CD8-positive, alpha-beta memory T cell (primary cell): ENCODE results near the gene SNRNP70. TPM values are rescaled to one million over a fixed set of nuclear protein-coding genes. Genes with fewer than 3 reads are reported as not detected.

Source experiments
- CTCF ChIA-PET: fragments of 350-600 bp; sonication (Branson Sonifier 250); formaldehyde crosslinking; loops from one replicate; lab custom pipeline; 2021; ENCODE audit warnings: antibody characterized with exemption; lab: Charles Lee
- POLR2A ChIA-PET: fragments of 350-600 bp; sonication (Branson Sonifier 250); formaldehyde crosslinking; loops from one replicate; lab custom pipeline; 2021; ENCODE audit warnings: antibody characterized with exemption; lab: Charles Lee
- DNase-seq, 5 donors: peaks; one replicate each; pipeline versions ENCODE4 v3.0.0 to v3.0.0-alpha.2; 2020 to 2022; ENCODE audit warnings: mixed read lengths in 1 of 5
- H3K27ac ChIP-seq: one replicate; pipeline ENCODE4 v1.7.0; 2013; ENCODE audit warnings: low read depth, mild to moderate bottlenecking, low read length, moderate library complexity
- H3K27me3 ChIP-seq: 2 replicates; pipeline ENCODE4 v1.7.0; 2013; ENCODE audit warnings: low read length, mild to moderate bottlenecking; ENCODE audit not compliant: insufficient read depth, poor library complexity, severe bottlenecking
- H3K36me3 ChIP-seq: 2 replicates; pipeline ENCODE4 v1.7.0; 2013; ENCODE audit warnings: mild to moderate bottlenecking, low read length, moderate library complexity; ENCODE audit not compliant: insufficient read depth
- H3K4me1 ChIP-seq: 2 replicates; pipeline ENCODE4 v1.7.0; 2013; ENCODE audit warnings: mild to moderate bottlenecking, low read length, moderate library complexity; ENCODE audit not compliant: insufficient read depth
- H3K4me3 ChIP-seq: 2 replicates; pipeline ENCODE4 v1.7.0; 2013; ENCODE audit warnings: mild to moderate bottlenecking, low read length
- H3K9me3 ChIP-seq: 2 replicates; pipeline ENCODE4 v1.7.0; 2013; ENCODE audit warnings: mild to moderate bottlenecking, low read length
- H3K27ac Mint-ChIP-seq, 8 donors: one replicate each; pipeline ENCODE4 v1.8.0; 2020 to 2021; ENCODE audit warnings: mixed read lengths in 8 of 8, mild to moderate bottlenecking in 6 of 8, inconsistent platforms in 3 of 8, moderate library complexity in 3 of 8
- H3K27me3 Mint-ChIP-seq, 2 donors: one replicate each; pipeline ENCODE4 v1.8.0; 2020 to 2021; ENCODE audit warnings: mixed read lengths in 2 of 2, mild to moderate bottlenecking in 1 of 2, moderate library complexity in 1 of 2
- H3K36me3 Mint-ChIP-seq, 3 donors: one replicate each; pipeline ENCODE4 v1.8.0; 2020 to 2021; ENCODE audit warnings: mixed read lengths in 3 of 3, inconsistent platforms in 1 of 3, mild to moderate bottlenecking in 1 of 3
- H3K4me1 Mint-ChIP-seq, 3 donors: one replicate each; pipeline ENCODE4 v1.8.0; 2020 to 2021; ENCODE audit warnings: mixed read lengths in 3 of 3, inconsistent platforms in 1 of 3, mild to moderate bottlenecking in 1 of 3
- H3K4me3 Mint-ChIP-seq, 7 donors: one replicate each; pipeline ENCODE4 v1.8.0; 2020 to 2021; ENCODE audit warnings: mixed read lengths in 7 of 7, mild to moderate bottlenecking in 6 of 7, moderate library complexity in 4 of 7, inconsistent platforms in 2 of 7
- H3K9me3 Mint-ChIP-seq, 5 donors: one replicate each; pipeline ENCODE4 v1.8.0; 2020 to 2022; ENCODE audit warnings: mixed read lengths in 5 of 5, mild to moderate bottlenecking in 3 of 5, moderate library complexity in 2 of 5, inconsistent platforms in 1 of 5
- polyA plus RNA-seq: library from polyadenylated mRNA; unstranded; fragments of 300-500 nt; fragmentation: Illumina TruSeq; gene quantifications from one replicate; pipeline ENCODE4 v1.2.3, GENCODE V29; 2021
- total RNA-seq, 2 experiments: library from RNA; stranded (reverse); gene quantifications; one replicate each; pipeline ENCODE4 v1.2.3, GENCODE V29; 2021

The SNRNP70 gene
- total and polyA plus RNA-seq, 3 experiments from 2014 or later, result 66.2 to 221 (median 210) TPM

DNA sequence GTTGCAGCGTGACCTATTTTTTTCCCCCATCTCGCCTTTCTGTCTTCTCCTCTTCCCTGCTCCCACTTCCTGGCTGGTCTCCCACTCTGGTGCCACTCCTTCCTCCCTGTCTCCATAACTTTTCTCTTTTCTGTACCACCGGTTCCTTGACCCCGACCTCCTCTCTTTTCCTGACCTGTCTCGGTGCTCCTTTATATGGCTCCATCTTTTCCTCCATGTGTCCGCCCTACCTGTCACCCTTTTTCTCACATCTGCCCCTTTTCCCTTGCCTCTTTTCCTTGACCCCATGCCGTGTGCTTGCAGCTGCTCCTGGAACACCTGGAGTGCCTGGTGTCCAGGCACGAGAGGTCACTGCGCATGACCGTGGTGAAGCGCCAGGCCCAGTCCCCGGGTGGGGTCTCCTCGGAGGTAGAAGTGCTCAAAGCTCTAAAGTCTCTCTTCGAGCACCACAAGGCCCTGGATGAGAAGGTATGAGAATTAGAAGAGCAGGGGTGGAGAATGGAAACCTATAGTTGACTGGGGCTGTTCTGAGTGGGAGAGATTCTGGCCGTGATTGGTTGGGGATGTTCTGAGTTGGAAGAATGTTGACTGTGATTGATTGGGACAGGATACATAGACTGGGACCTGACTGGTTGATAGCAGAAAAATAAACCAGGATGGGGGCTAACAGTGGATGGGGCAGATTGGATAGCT, 43.4 kb downstream of the SNRNP70 start:
- H3K4me1 Mint-ChIP-seq, result peaks cover 15 to 26% (median 20%) of the 10 kb centered on the region in 3 donors
- Histone ChIP-seq H3K27me3 (no peaks in the 10 kb centered on the region), H3K9me3 (no peaks in the 10 kb centered on the region), H3K4me3 (peak overlapping the region; percentile 73), H3K4me1 (peaks cover 12% of the 10 kb centered on the region), H3K36me3 (no peaks in the 10 kb centered on the region), H3K27ac (peak overlapping the region; percentile 59)
- no peaks in the 10 kb centered on the region for H3K36me3 Mint-ChIP-seq
- ChIA-PET POLR2A (interaction anchor here (0.7 to 2.9 kb wide), 3 partner anchors 12 to 135 kb away, joined by 3 to 15 read pairs (median 5); partner anchors contain the start of genes GYS1, LIN7B and RUVBL2), CTCF (interaction anchor here (1.0 to 3.9 kb wide), 7 partner anchors 14 to 135 kb away, joined by 3 to 16 read pairs (median 5); partner anchors contain the start of genes GYS1, LIN7B and RUVBL2)
- DNase-seq, result no peak
- H3K4me3 Mint-ChIP-seq, result peak overlapping the region; percentile 45 to 93 (median 90)
- H3K9me3 Mint-ChIP-seq, result no peaks in the 10 kb centered on the region
- H3K27ac Mint-ChIP-seq, result peak overlapping the region in 2 of 8 donors; percentile 8 to 47
- peaks cover 0 to 6% of the 10 kb centered on the region in 2 donors for H3K27me3 Mint-ChIP-seq

DNA sequence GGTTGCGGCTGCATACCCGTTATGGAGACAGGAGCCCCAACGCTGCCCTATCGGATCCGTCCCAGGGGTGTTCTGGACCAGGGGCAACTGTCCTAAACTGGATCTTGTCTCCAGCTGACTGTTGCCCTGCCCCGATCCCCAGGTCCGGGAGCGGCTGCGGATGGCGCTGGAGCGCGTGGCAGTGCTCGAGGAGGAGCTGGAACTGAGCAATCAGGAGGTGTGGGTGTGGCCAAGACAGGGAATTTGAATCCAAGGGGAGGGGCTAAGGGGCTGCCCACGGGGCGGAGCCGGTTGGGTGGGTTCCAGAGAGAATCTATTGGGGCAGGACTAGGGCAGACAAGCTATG, 44.0 kb downstream of the SNRNP70 start:
- H3K36me3 ChIP-seq, result no peaks in the 10 kb centered on the region
- POLR2A ChIA-PET, result interaction anchor here (1.8 to 2.9 kb wide), 2 partner anchors 15 to 136 kb away, joined by 5 to 15 read pairs; partner anchors contain the start of genes GYS1, LIN7B and RUVBL2
- H3K9me3 ChIP-seq, result no peaks in the 10 kb centered on the region
- Mint-ChIP-seq H3K9me3 (no peaks in the 10 kb centered on the region), H3K4me3 (peak overlapping the region in 4 of 7 donors; percentile 15 to 48 (median 37)), H3K36me3 (no peaks in the 10 kb centered on the region), H3K27me3 (peaks cover 0 to 9% of the 10 kb centered on the region in 2 donors), H3K4me1 (peaks cover 18 to 29% (median 20%) of the 10 kb centered on the region in 3 donors), H3K27ac (peak overlapping the region in 2 of 8 donors; percentile 32 to 39)
- H3K4me3 ChIP-seq, result peak overlapping the region; percentile 73
- peaks cover 16% of the 10 kb centered on the region for H3K4me1 ChIP-seq
- no peak for DNase-seq
- H3K27me3 ChIP-seq, result no peaks in the 10 kb centered on the region
- CTCF ChIA-PET, result interaction anchor here (1.2 to 3.9 kb wide), 4 partner anchors 15 to 32 kb away, joined by 3 to 16 read pairs (median 12); partner anchors contain the start of gene LIN7B
- H3K27ac ChIP-seq, result peak overlapping the region; percentile 59

DNA sequence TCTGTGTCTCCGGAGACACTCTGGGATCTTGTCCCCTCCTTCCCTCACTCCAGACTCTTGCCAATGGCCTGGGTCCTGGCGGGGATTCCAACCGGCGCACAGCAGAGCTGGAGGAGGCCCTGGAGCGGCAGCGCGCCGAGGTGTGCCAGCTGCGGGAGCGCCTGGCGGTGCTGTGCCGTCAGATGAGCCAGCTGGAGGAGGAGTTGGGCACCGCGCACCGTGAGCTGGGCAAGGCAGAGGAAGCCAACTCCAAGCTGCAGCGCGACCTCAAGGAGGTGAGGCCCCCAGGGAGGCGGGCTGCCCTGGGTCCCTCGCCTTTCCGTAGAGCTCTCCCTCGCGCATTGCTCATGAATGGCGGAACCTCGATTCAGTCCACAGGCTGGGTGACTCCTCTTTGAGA, 45.1 kb downstream of the SNRNP70 start:
- POLR2A ChIA-PET, result no interaction called here
- H3K36me3 Mint-ChIP-seq, result no peaks in the 10 kb centered on the region
- Histone ChIP-seq H3K4me1 (peaks cover 20% of the 10 kb centered on the region), H3K36me3 (no peaks in the 10 kb centered on the region), H3K4me3 (no peak overlapping the region), H3K27ac (no peak overlapping the region), H3K27me3 (no peaks in the 10 kb centered on the region), H3K9me3 (no peaks in the 10 kb centered on the region)
- CTCF ChIA-PET, result interaction anchor here (1.1 to 3.9 kb wide), 3 partner anchors 16 to 32 kb away, joined by 3 to 13 read pairs (median 10); no protein-coding TSS in a partner anchor
- DNase-seq, result no peak
- peaks cover 18 to 32% (median 20%) of the 10 kb centered on the region in 3 donors for H3K4me1 Mint-ChIP-seq
- no peak overlapping the region for H3K27ac Mint-ChIP-seq
- H3K27me3 Mint-ChIP-seq, result peaks cover 0 to 10% of the 10 kb centered on the region in 2 donors
- H3K4me3 Mint-ChIP-seq, result peak overlapping the region in 1 of 7 donors; percentile 34
- H3K9me3 Mint-ChIP-seq, result no peaks in the 10 kb centered on the region

DNA sequence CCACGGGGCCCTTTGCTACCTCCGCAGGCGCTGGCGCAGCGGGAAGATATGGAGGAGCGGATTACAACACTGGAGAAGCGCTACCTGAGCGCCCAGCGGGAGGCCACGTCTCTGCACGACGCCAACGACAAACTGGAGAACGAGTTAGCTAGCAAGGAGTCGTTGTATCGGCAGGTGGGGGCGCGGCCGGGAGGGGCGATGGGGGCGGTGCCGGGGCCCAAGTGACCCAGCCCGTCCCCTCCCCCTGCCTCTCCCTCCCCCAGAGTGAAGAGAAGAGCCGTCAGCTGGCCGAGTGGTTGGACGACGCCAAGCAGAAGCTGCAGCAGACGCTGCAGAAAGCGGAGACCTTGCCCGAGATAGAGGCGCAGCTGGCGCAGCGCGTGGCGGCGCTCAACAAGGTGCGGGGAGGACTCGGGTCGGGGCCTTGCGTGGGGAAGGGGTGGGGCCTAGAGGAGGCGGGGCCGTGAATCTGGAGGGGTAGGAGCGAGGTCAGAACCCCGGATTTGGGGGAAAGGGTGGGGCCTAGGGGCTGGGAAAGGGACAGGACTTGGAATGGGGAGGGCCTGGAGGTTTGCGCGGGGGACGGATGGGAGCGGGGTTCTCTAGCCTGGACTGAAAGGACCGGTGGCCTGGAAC, 47.8 kb downstream of the SNRNP70 start:
- Mint-ChIP-seq H3K4me3 (peak overlapping the region in 5 of 7 donors; percentile 50 to 74 (median 65)), H3K9me3 (no peaks in the 10 kb centered on the region), H3K27me3 (peaks cover 10% of the 10 kb centered on the region in 2 donors), H3K36me3 (peaks cover 0 to 3% (median 3%) of the 10 kb centered on the region in 3 donors), H3K27ac (peak overlapping the region in 1 of 8 donors; percentile 67), H3K4me1 (peaks cover 15 to 27% (median 19%) of the 10 kb centered on the region in 3 donors)
- Histone ChIP-seq H3K27me3 (no peaks in the 10 kb centered on the region), H3K4me1 (peaks cover 15% of the 10 kb centered on the region), H3K27ac (no peak overlapping the region), H3K9me3 (no peaks in the 10 kb centered on the region), H3K36me3 (no peaks in the 10 kb centered on the region), H3K4me3 (no peak overlapping the region)
- POLR2A ChIA-PET, result no interaction called here
- CTCF ChIA-PET, result interaction anchor here (0.7 to 3.5 kb wide), 3 partner anchors 14 to 59 kb away, joined by 3 to 10 read pairs (median 6); no protein-coding TSS in a partner anchor
- peak in 2 of 5 donors; percentile 20 to 32 for DNase-seq

DNA sequence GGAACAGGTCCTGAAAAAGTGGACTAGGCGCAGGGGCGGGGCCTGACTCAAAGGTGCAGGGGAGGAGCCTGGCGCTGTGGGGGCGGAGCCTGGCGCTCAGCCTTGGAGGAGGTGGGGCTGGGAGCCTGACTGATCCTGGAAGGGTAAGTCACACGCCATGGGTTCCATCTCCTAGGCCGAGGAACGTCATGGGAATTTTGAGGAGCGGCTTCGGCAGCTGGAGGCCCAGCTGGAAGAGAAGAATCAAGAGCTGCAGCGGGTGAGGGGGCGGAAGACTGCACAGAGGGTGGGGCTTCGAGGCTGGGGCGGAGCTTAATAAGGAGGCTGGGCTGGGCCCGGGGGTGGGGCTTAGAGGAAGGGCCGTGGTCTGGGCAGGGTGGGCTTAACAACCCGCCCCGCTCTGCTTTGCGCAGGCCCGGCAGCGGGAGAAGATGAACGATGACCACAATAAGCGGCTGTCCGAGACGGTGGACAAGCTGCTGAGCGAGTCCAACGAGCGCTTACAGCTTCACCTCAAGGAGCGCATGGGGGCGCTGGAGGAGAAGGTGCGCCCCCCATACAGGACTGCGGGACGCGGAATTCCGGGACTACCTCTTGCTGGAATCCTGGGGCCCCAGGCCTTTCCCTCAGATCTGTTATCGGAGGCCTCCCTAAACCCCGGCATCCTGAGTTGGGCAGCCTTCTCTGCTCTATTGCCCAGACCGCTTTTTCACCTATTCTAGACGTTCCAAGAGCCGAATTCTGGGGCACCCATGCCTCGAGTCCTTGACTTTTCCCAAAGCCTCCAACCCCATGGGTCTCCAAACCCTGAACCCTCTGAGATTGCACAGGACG, 48.6 kb downstream of the SNRNP70 start:
- ChIA-PET POLR2A (no interaction called here), CTCF (interaction anchor here (1.5 to 3.5 kb wide), 3 partner anchors 13 to 36 kb away, joined by 6 to 10 read pairs (median 10); partner anchors contain the start of gene LIN7B)
- H3K4me3 ChIP-seq, result no peak overlapping the region

DNA sequence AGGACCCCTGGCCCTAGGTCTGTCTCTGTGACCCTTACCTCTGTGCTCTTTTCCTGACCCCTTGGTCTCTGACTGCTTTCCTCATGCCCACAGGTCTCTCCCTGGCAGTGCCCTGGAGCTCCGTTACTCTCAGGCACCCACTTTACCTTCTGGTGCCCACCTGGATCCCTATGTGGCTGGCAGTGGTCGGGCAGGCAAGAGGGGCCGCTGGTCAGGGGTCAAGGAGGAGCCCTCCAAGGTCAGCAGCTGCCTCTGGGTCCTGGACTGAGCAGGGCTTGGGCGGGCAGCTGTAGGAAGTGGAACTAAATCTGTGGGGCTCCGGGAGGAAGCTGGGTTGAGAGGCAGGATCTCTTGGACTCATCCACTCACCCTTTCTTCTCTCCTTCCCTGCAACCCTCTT, 50.4 kb downstream of the SNRNP70 start:
- H3K27ac Mint-ChIP-seq, result no peak overlapping the region
- Histone ChIP-seq H3K4me3 (no peak overlapping the region), H3K36me3 (no peaks in the 10 kb centered on the region), H3K9me3 (no peaks in the 10 kb centered on the region), H3K4me1 (peaks cover 8% of the 10 kb centered on the region), H3K27me3 (no peaks in the 10 kb centered on the region), H3K27ac (no peak overlapping the region)
- H3K4me3 Mint-ChIP-seq, result no peak overlapping the region
- H3K4me1 Mint-ChIP-seq, result peaks cover 6 to 17% (median 8%) of the 10 kb centered on the region in 3 donors
- peaks cover 7 to 10% of the 10 kb centered on the region in 2 donors for H3K27me3 Mint-ChIP-seq
- CTCF ChIA-PET, result interaction anchor here (1.6 to 2.9 kb wide), 2 partner anchors 9 to 21 kb away, joined by 5 to 10 read pairs; partner anchors contain the start of gene LIN7B
- POLR2A ChIA-PET, result no interaction called here
- no peak for DNase-seq
- peaks cover 0 to 3% (median 3%) of the 10 kb centered on the region in 3 donors for H3K36me3 Mint-ChIP-seq
- no peaks in the 10 kb centered on the region for H3K9me3 Mint-ChIP-seq

More for the DNA sequence above, 48.6 kb downstream of the SNRNP70 start:
- Mint-ChIP-seq H3K27ac (peak overlapping the region in 1 of 8 donors; percentile 67), H3K4me1 (peaks cover 8 to 20% (median 13%) of the 10 kb centered on the region in 3 donors), H3K4me3 (peak overlapping the region in 6 of 7 donors; percentile 50 to 85 (median 69)), H3K9me3 (no peaks in the 10 kb centered on the region), H3K27me3 (peaks cover 10% of the 10 kb centered on the region in 2 donors), H3K36me3 (peaks cover 0 to 3% (median 3%) of the 10 kb centered on the region in 3 donors)
- Histone ChIP-seq H3K27me3 (no peaks in the 10 kb centered on the region), H3K9me3 (no peaks in the 10 kb centered on the region), H3K27ac (no peak overlapping the region), H3K4me1 (peaks cover 8% of the 10 kb centered on the region), H3K36me3 (no peaks in the 10 kb centered on the region)
- peak in 3 of 5 donors; percentile 27 to 52 (median 30) for DNase-seq

DNA sequence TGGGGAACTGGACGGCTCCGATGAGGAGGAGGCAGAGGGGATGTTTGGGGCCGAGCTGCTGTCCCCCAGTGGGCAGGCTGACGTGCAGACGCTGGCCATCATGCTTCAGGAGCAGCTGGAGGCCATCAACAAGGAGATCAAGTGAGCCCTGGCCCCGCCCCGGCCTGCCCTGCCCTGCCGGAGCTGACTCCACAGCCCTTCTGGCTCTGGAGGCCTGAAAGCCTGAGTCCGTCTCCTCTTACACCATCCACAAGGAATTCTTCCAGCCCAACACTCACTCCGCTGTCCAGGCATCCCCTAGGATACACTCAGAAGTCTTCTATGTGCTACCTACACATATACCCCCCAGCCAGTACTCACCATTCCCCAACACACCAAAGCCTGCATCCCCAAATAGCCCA, 51.5 kb downstream of the SNRNP70 start:
- Mint-ChIP-seq H3K9me3 (no peaks in the 10 kb centered on the region), H3K4me1 (peaks cover 6 to 17% (median 8%) of the 10 kb centered on the region in 3 donors), H3K27ac (no peak overlapping the region), H3K4me3 (peak overlapping the region in 1 of 7 donors; percentile 6), H3K36me3 (peaks cover 0 to 3% (median 3%) of the 10 kb centered on the region in 3 donors), H3K27me3 (peaks cover 9 to 10% of the 10 kb centered on the region in 2 donors)
- ChIA-PET CTCF (no interaction called here), POLR2A (no interaction called here)
- H3K27ac ChIP-seq, result no peak overlapping the region
- DNase-seq, result no peak
- peaks cover 8% of the 10 kb centered on the region for H3K4me1 ChIP-seq
- no peaks in the 10 kb centered on the region for H3K27me3 ChIP-seq
- H3K36me3 ChIP-seq, result no peaks in the 10 kb centered on the region
- H3K4me3 ChIP-seq, result no peak overlapping the region
- no peaks in the 10 kb centered on the region for H3K9me3 ChIP-seq
